GM10248 (cell line): Measurements from ENCODE around the gene CYP2B6.
"Not testable (repeated sequence)": the region's sequence is repeated elsewhere in the genome, so short reads cannot be mapped to it uniquely, and the experiment has no call there.

ENCODE experiments used
- CTCF ChIA-PET: fragments of 300-600 bp; sonication (Branson Sonifier 250); formaldehyde crosslinking; extraction: SDS; loops from one replicate; lab custom pipeline; 2021; ENCODE audit warnings: antibody characterized with exemption; lab: Yijun Ruan, JAX
- POLR2A ChIA-PET: fragments of 350-650 bp; sonication (Branson Sonifier 250); formaldehyde crosslinking; extraction: SDS; loops from one replicate; lab custom pipeline; 2020; ENCODE audit warnings: antibody characterized with exemption; lab: Yijun Ruan, JAX
- DNase-seq: peaks from one replicate; pipeline ENCODE4 v3.0.0; 2012; ENCODE audit errors: extremely low spot score
- TF ChIP-seq, protein P1 (sequence below): IDR thresholded peaks from 2 replicates; pipeline ENCODE4 v1.5.1; 2012; ENCODE audit warnings: mild to moderate bottlenecking, low read depth; ENCODE audit errors: extremely low read depth, missing control alignments, control extremely low read depth

The CYP2B6 gene

DNA sequence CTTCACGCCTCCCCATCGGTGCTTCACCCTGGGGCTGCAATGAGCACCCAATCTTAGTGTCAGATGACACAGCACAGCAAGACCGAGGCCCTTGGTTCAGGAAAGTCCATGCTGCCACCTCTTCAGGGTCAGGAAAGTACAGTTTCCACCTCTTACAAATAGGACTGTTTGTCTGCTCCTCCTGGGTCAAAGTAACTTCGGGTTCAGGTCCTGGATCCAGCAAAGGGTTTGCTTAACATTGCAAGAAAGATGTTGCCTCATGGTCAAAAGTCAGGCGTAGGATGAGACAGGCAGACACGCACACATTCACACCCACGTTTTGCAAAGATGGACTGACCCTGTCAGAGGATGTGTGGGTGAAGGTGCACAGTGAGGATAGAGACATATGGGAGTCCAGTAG is 1.6 kb upstream of the CYP2B6 start:
- DNase-seq = no peak
- POLR2A ChIA-PET = no interaction called here
- TF ChIP-seq, protein P1, sequence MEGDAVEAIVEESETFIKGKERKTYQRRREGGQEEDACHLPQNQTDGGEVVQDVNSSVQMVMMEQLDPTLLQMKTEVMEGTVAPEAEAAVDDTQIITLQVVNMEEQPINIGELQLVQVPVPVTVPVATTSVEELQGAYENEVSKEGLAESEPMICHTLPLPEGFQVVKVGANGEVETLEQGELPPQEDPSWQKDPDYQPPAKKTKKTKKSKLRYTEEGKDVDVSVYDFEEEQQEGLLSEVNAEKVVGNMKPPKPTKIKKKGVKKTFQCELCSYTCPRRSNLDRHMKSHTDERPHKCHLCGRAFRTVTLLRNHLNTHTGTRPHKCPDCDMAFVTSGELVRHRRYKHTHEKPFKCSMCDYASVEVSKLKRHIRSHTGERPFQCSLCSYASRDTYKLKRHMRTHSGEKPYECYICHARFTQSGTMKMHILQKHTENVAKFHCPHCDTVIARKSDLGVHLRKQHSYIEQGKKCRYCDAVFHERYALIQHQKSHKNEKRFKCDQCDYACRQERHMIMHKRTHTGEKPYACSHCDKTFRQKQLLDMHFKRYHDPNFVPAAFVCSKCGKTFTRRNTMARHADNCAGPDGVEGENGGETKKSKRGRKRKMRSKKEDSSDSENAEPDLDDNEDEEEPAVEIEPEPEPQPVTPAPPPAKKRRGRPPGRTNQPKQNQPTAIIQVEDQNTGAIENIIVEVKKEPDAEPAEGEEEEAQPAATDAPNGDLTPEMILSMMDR = no peak
- CTCF ChIA-PET = no interaction called here

DNA sequence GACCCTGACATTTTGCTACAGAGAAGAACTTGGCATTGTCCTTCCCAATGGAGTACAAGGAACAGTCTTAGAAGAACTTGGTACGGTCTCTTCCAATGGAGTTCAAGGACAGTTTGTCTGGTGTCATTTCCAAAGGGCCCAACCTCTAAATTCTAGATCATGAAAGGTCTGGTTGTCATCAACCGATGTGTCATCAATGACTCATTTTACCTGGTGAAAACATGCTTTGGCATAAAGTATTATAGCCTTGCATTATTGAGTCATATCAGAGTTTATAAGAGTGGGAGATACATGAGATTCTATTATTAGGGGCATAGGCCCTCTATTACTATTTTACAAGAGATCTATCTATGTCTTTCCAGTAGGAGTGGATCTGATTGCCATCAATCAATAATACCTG is 4.3 kb downstream of the CYP2B6 start:
- TF ChIP-seq, protein P1 = no peak
- CTCF ChIA-PET = no interaction called here
- POLR2A ChIA-PET = no interaction called here
- no peak for DNase-seq

DNA sequence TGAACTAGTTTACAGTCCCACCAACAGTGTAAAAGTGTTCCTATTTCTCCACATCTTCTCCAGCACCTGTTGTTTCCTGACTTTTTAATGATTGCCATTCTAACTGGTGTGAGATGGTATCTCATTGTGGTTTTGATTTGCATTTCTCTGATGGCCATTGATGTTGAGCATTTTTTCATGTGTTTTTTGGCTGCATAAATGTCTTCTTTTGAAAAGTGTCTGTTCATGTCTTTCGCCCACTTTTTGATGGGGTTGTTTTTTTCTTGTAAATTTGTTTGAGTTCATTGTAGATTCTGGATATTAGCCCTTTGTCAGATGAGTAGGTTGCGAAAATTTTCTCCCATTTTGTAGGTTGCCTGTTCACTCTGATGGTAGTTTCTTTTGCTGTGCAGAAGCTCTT is 7.9 kb downstream of the CYP2B6 start:
- DNase-seq, CTCF ChIA-PET, POLR2A ChIA-PET: not testable (repeated sequence)

DNA sequence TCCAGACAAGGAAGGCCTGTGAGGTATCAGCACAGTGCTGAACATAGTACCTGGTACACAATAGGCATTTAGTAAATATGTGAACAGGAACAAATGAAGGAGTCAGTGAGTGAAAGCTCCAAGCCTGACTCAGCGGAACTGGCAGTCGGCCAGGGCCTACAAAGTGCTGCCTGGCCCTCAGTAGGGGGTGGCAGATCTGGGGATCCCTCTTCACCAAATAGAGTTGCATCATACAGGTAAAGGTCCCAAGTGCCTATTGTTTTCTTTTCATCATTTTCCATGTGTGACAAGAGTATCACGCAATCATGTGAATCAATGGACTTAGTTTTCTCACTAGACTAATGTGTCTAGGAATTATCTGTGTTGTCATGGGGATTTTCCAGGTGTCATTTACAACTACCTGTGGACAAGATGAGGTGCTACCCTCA is 9.2 kb downstream of the CYP2B6 start:
- TF ChIP-seq, protein P1 = no peak
- DNase-seq = no peak
- ChIA-PET POLR2A (no interaction called here), CTCF (no interaction called here)

- POLR2A ChIA-PET = no interaction called here
- no peak for DNase-seq
- CTCF ChIA-PET = no interaction called here
- TF ChIP-seq, protein P1 = no peak
Measured at GRCh38 chr19:41001243-41001971, 10.3 kb downstream of the CYP2B6 start.

GRCh38 chr19:41003656-41004055 is 12.6 kb downstream of the CYP2B6 start:
- DNase-seq, POLR2A ChIA-PET: not testable (repeated sequence)
- CTCF ChIA-PET = interaction anchor here (1.7 kb wide), 1 partner anchor 29 kb away, joined by 8 read pairs; no protein-coding TSS in a partner anchor

GRCh38 chr19:41009700-41010235 is 18.7 kb downstream of the CYP2B6 start:
- TF ChIP-seq, protein P1 = no peak
- CTCF ChIA-PET = no interaction called here
- no peak for DNase-seq
- POLR2A ChIA-PET = no interaction called here
